ENCODE results near the gene SUPT5H.

DNA sequence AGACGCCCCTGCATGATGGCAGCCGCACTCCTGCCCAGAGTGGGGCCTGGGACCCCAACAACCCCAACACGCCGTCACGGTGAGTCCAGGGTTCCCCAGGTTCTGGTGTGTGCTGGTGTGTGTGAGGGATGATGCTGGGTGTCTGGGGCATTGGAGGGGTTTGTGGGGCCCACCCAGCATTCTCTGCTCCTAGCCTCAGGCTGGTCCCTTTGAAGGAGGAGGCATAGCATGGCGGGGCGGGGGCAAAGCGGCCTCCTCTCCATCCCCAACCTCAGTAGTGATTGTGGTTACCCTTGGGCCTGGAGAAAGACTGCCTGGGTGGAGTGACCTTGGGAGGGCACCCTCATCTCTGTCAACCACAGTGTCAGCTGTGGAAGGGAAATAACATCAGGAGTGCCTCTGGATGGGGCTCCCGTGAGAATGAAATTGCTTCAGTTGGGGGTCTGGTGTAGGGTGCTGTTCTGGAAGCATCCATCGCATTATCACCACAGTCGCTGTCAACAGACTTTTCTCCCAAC is 28.1 kb downstream of the SUPT5H start:
- TF ChIP-seq, protein P1, sequence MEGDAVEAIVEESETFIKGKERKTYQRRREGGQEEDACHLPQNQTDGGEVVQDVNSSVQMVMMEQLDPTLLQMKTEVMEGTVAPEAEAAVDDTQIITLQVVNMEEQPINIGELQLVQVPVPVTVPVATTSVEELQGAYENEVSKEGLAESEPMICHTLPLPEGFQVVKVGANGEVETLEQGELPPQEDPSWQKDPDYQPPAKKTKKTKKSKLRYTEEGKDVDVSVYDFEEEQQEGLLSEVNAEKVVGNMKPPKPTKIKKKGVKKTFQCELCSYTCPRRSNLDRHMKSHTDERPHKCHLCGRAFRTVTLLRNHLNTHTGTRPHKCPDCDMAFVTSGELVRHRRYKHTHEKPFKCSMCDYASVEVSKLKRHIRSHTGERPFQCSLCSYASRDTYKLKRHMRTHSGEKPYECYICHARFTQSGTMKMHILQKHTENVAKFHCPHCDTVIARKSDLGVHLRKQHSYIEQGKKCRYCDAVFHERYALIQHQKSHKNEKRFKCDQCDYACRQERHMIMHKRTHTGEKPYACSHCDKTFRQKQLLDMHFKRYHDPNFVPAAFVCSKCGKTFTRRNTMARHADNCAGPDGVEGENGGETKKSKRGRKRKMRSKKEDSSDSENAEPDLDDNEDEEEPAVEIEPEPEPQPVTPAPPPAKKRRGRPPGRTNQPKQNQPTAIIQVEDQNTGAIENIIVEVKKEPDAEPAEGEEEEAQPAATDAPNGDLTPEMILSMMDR (IDR thresholded peaks at IDR 0.05) = no peak
- no peak for TF ChIP-seq POLR2A (IDR thresholded peaks at IDR 0.05)

Data from esophagus squamous epithelium (tissue), 4 donors.